Measurements from ENCODE around the gene SNRPN. TPM values are rescaled to one million over a fixed set of nuclear protein-coding genes. Genes with fewer than 3 reads are reported as not detected.

SNRPN gene
- total RNA-seq, 1 experiment from 2014 or later = 2.0 TPM

DNA sequence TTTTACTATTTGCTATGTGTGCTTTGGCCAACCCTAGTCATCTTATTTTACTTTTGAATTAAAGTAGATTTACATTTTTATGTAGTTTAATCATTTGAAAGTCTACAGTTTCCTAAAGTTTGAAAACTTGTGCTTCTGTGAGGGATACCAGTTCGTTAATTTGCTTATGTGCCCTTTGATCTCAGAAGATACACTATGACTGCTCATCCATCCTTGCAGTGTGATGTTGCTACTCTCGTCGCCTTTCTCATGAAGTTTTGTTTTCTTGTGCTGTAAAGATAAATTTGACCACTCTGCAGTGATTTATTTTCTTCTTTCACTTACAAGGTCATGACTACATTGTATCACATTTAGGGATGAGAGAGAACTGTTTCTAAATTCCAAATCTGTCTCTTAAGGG is 16.3 kb downstream of the SNRPN start:
- POLR2A ChIA-PET = no interaction called here
- no peak overlapping the region for H3K27ac ChIP-seq (ENCODE audit: low read depth, low read length)
- TF ChIP-seq YY1 (IDR thresholded peaks at IDR 0.05; ENCODE audit: extremely low read depth, insufficient replicate concordance, low read depth, low read length) (no peak), ZNF274 (IDR thresholded peaks at IDR 0.05; ENCODE audit: low read depth, low read length) (no peak)
- H3K9me2 ChIP-seq (ENCODE audit: insufficient read depth) = no peaks in the 10 kb centered on the region
- no peak overlapping the region for H3K4me3 ChIP-seq (replicated peaks in 1 of 2; ENCODE audit: low read depth in 1 of 2, low read length in 2 of 2)
- no peak overlapping the region for H3K9ac ChIP-seq (ENCODE audit: low read length)
- no peaks in the 10 kb centered on the region for H3K4me1 ChIP-seq (ENCODE audit: control insufficient read depth in 1 of 2, insufficient read depth in 2 of 2, low read length in 2 of 2)
- H4K20me1 ChIP-seq (ENCODE audit: insufficient read depth) = no peaks in the 10 kb centered on the region
- no peaks in the 10 kb centered on the region for H3K36me3 ChIP-seq (ENCODE audit: control insufficient read depth in 1 of 2, insufficient read depth in 2 of 2, low read length in 2 of 2)
- no peak overlapping the region for H3K4me2 ChIP-seq (ENCODE audit: low read length)
- no peaks in the 10 kb centered on the region for H3K27me3 ChIP-seq (ENCODE audit: insufficient read depth, low read length)
- H3K9me3 ChIP-seq (ENCODE audit: control insufficient read depth in 1 of 2, insufficient read depth in 1 of 2, low read depth in 1 of 2, low read length in 2 of 2) = peaks cover 9 to 27% of the 10 kb centered on the region in 2 experiments; a peak in 3 of 4 replicates
- DNase-seq (ENCODE audit: low read depth, low spot score) (no peak), ATAC-seq (no peak)
- RAD21 ChIA-PET (ENCODE audit: low non-redundant PET in 1 of 2, low total read pairs in 2 of 2, uncharacterized antibody in 2 of 2, unreplicated experiment in 2 of 2) = no interaction called here
- no TSS peak for BruUV-seq (replicated peaks)
- no peaks in the 10 kb centered on the region for H3K79me2 ChIP-seq (ENCODE audit: insufficient read depth, low read length)
- CTCF ChIA-PET = no interaction called here
- intact Hi-C loops (cut with micrococcal nuclease) = no loop called here
- no peak overlapping the region for H2AFZ ChIP-seq (ENCODE audit: low read depth, low read length, poor library complexity, severe bottlenecking)

DNA sequence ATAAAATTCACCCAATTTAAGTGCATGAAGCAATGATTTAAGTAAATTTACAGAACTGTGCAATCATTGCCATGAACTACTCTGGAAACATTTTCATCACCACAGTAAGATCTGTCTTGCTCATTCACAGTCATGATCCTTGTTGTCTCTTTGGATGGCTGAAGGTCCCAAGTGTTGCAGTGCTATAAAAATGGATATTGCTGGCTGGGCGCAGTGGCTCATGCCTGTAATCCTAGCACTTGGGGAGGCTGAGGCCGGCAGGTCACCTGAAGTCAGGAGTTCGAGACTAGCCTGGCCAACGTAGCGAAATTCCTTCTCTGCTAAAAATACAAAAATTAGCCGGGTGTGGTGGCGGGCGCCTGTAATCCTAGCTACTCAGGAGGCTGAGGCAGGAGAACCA is 17.0 kb downstream of the SNRPN start:
- Histone ChIP-seq H4K20me1 (ENCODE audit: insufficient read depth) (no peaks in the 10 kb centered on the region), H3K4me3 (replicated peaks in 1 of 2; ENCODE audit: low read depth in 1 of 2, low read length in 2 of 2) (no peak overlapping the region), H2AFZ (ENCODE audit: low read depth, low read length, poor library complexity, severe bottlenecking) (no peak overlapping the region), H3K4me2 (ENCODE audit: low read length) (no peak overlapping the region), H3K36me3 (ENCODE audit: control insufficient read depth in 1 of 2, insufficient read depth in 2 of 2, low read length in 2 of 2) (no peaks in the 10 kb centered on the region), H3K9ac (ENCODE audit: low read length) (no peak overlapping the region), H3K9me2 (ENCODE audit: insufficient read depth) (no peaks in the 10 kb centered on the region), H3K27ac (ENCODE audit: low read depth, low read length) (no peak overlapping the region), H3K79me2 (ENCODE audit: insufficient read depth, low read length) (no peaks in the 10 kb centered on the region), H3K4me1 (ENCODE audit: control insufficient read depth in 1 of 2, insufficient read depth in 2 of 2, low read length in 2 of 2) (no peaks in the 10 kb centered on the region), H3K27me3 (ENCODE audit: insufficient read depth, low read length) (no peaks in the 10 kb centered on the region), H3K9me3 (ENCODE audit: control insufficient read depth in 1 of 2, insufficient read depth in 1 of 2, low read depth in 1 of 2, low read length in 2 of 2) (peaks cover 3 to 26% of the 10 kb centered on the region in 2 experiments; a peak in 3 of 4 replicates)
- POLR2A ChIA-PET = no interaction called here
- DNase-seq (ENCODE audit: low read depth, low spot score) (no peak), ATAC-seq (no peak)
- BruUV-seq (replicated peaks) = no TSS peak
- CTCF ChIA-PET = no interaction called here
- RAD21 ChIA-PET (ENCODE audit: low non-redundant PET in 1 of 2, low total read pairs in 2 of 2, uncharacterized antibody in 2 of 2, unreplicated experiment in 2 of 2) = no interaction called here
- TF ChIP-seq, protein P1, sequence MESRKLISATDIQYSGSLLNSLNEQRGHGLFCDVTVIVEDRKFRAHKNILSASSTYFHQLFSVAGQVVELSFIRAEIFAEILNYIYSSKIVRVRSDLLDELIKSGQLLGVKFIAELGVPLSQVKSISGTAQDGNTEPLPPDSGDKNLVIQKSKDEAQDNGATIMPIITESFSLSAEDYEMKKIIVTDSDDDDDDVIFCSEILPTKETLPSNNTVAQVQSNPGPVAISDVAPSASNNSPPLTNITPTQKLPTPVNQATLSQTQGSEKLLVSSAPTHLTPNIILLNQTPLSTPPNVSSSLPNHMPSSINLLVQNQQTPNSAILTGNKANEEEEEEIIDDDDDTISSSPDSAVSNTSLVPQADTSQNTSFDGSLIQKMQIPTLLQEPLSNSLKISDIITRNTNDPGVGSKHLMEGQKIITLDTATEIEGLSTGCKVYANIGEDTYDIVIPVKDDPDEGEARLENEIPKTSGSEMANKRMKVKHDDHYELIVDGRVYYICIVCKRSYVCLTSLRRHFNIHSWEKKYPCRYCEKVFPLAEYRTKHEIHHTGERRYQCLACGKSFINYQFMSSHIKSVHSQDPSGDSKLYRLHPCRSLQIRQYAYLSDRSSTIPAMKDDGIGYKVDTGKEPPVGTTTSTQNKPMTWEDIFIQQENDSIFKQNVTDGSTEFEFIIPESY (IDR thresholded peaks at IDR 0.05; ENCODE audit: extremely low read depth, insufficient replicate concordance, low read length) = no peak
- no peak for TF ChIP-seq JUND (IDR thresholded peaks at IDR 0.05)
- no peak for TF ChIP-seq CEBPB (IDR thresholded peaks at IDR 0.05; ENCODE audit: low read depth)
- TF ChIP-seq, protein P2, sequence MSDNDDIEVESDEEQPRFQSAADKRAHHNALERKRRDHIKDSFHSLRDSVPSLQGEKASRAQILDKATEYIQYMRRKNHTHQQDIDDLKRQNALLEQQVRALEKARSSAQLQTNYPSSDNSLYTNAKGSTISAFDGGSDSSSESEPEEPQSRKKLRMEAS (IDR thresholded peaks at IDR 0.05) = no peak
- TF ChIP-seq EGR1 (IDR thresholded peaks at IDR 0.05; ENCODE audit: low read depth) = no peak
- TF ChIP-seq RAD21 (IDR thresholded peaks at IDR 0.05; ENCODE audit: low read depth) = no peak
- TF ChIP-seq CTCF (IDR thresholded peaks at IDR 0.05 in 2 of 3, conservative IDR thresholded peaks at IDR 0.05 in 1 of 3; ENCODE audit: borderline replicate concordance in 1 of 3, insufficient read depth in 1 of 3, low read depth in 2 of 3, low read length in 2 of 3) = no peak
- TF ChIP-seq EZH2phosphoT487 (IDR thresholded peaks at IDR 0.05; ENCODE audit: borderline replicate concordance) = no peak
- no peak for TF ChIP-seq TCF7L2 (IDR thresholded peaks at IDR 0.05; ENCODE audit: borderline replicate concordance, extremely low read depth, insufficient read depth, insufficient read length)
- intact Hi-C loops (cut with micrococcal nuclease) = no loop called here
